NCI-H226 (cell line): ENCODE results near the gene NPTXR.
"Not testable (repeated sequence)": the region's sequence is repeated elsewhere in the genome, so short reads cannot be mapped to it uniquely, and the experiment has no call there.

Experiments used
- DNase-seq: peaks from one replicate; pipeline ENCODE4 v3.0.0-alpha.2; 2015

Gene NPTXR

GRCh38 chr22:38830026-38830844 is 13.6 kb downstream of the NPTXR start:
- DNase-seq = no peak

- DNase-seq = no peak
These were observed 14.3 kb downstream of the NPTXR start for GRCh38 chr22:38829485-38829884.

GRCh38 chr22:38828616-38829205 is 15.1 kb downstream of the NPTXR start:
- no peak for DNase-seq

- no peak for DNase-seq
These were observed 15.6 kb downstream of the NPTXR start for GRCh38 chr22:38828191-38828590.

GRCh38 chr22:38827510-38827909 is 16.3 kb downstream of the NPTXR start:
- no peak for DNase-seq

GRCh38 chr22:38826801-38827200 is 17.0 kb downstream of the NPTXR start:
- no peak for DNase-seq

- DNase-seq = no peak
These were observed 17.4 kb downstream of the NPTXR start for GRCh38 chr22:38826386-38826785.

GRCh38 chr22:38824585-38824984 is 19.2 kb downstream of the NPTXR start:
- peak; percentile 26 for DNase-seq

GRCh38 chr22:38823637-38824036 is 20.2 kb downstream of the NPTXR start:
- DNase-seq = no peak

- no peak for DNase-seq
These were observed 20.8 kb downstream of the NPTXR start for GRCh38 chr22:38823076-38823475.

- DNase-seq = no peak
These were observed 23.8 kb downstream of the NPTXR start for GRCh38 chr22:38820020-38820419.

GRCh38 chr22:38819387-38819940 is 24.4 kb downstream of the NPTXR start:
- DNase-seq = no peak

- no peak for DNase-seq
These were observed 26.6 kb downstream of the NPTXR start for GRCh38 chr22:38817196-38817595.

- no peak for DNase-seq
These were observed 28.0 kb downstream of the NPTXR start for GRCh38 chr22:38815842-38816241.

- no peak for DNase-seq
These were observed 32.6 kb downstream of the NPTXR start for GRCh38 chr22:38811241-38811640.

GRCh38 chr22:38805041-38805593 is 38.7 kb downstream of the NPTXR start:
- DNase-seq = not testable (repeated sequence)

GRCh38 chr22:38802671-38803121 is 41.1 kb downstream of the NPTXR start:
- peak; percentile 84 for DNase-seq

- peak; percentile 34 for DNase-seq
These were observed 44.4 kb downstream of the NPTXR start for GRCh38 chr22:38799265-38800002.

- no peak for DNase-seq
These were observed 45.3 kb downstream of the NPTXR start for GRCh38 chr22:38798496-38798895.

GRCh38 chr22:38796262-38796957 is 47.4 kb downstream of the NPTXR start:
- DNase-seq = peak; percentile 58

GRCh38 chr22:38795569-38795968 is 48.3 kb downstream of the NPTXR start:
- DNase-seq = no peak

GRCh38 chr22:38793721-38794466 is 49.9 kb downstream of the NPTXR start, which contains the start of gene DNAL4:
Gene DNAL4 (minus strand): TSS chr22:38794143. CDS start chr22:38782731, 11,412 bp downstream.
- DNase-seq = peak; percentile 81
